HepG2 (cell line): ENCODE measurements around the gene SIKE1. TPM values are rescaled to one million over a fixed set of nuclear protein-coding genes. Genes with fewer than 3 reads are reported as not detected.

Experiments used
- ATAC-seq: fragments of 200-7000 bp; cut with Tn5 transposase; 3 replicates; pipeline ENCODE4 v1.9.1; 2020; ENCODE audit warnings: mild to moderate bottlenecking, moderate library complexity
- BruUV-seq: library from RNA; stranded (reverse); fragments of 400-500 nt; replicated peaks from 2 replicates; lab custom pipeline; 2021; lab: Mats Ljungman, UMichigan
- CTCF ChIA-PET: fragments of 300-600 bp; formaldehyde crosslinking; extraction: SDS; loops from one replicate; lab custom pipeline; 2021; ENCODE audit warnings: low total read pairs, inconsistent platforms, low intra/inter-chr PET ratio; lab: Yijun Ruan, JAX
- POLR2A ChIA-PET: fragments of 350-600 bp; sonication (Branson Sonifier 250); formaldehyde crosslinking; loops from one replicate; lab custom pipeline; 2020; ENCODE audit warnings: antibody characterized with exemption, inconsistent platforms; lab: Yijun Ruan, JAX
- DNase-seq: peaks from one replicate; pipeline ENCODE4 v3.0.0-alpha.2; 2015; ENCODE audit warnings: low spot score
- FAIRE-seq: peaks from 3 replicates; lab custom pipeline; 2011; peaks lifted over from hg19 to GRCh38; lab: Jason Lieb, UNC
- H2AFZ ChIP-seq: one replicate; pipeline ENCODE4 v1.6.1; 2011; ENCODE audit warnings: low read length, inconsistent platforms
- H3K27ac ChIP-seq: fragments of 300-600 bp; 3 replicates; pipeline ENCODE4 v1.8.0; 2011; ENCODE audit warnings: mixed run types, mild to moderate bottlenecking, mixed read lengths, low read length, inconsistent platforms; ENCODE audit not compliant: insufficient read depth; ENCODE audit errors: extremely low read length
- H3K27me3 ChIP-seq, 2 experiments: fragments of 200-600 bp in 1 of 2; 2 replicates in 1 of 2; 3 replicates in 1 of 2; pipeline versions ENCODE4 v1.6.0 to v1.8.0; 2011; ENCODE audit warnings: low read length in 2 of 2, mild to moderate bottlenecking in 2 of 2, moderate library complexity in 2 of 2, inconsistent platforms in 1 of 2; ENCODE audit not compliant: insufficient read depth in 2 of 2, control insufficient read depth in 1 of 2
- H3K36me3 ChIP-seq, 2 experiments: fragments of 200-600 bp in 1 of 2; replicated peaks in 1 of 2; 2 replicates in 1 of 2; 3 replicates in 1 of 2; pipeline versions ENCODE4 v1.5.1 to v1.8.0; 2011; ENCODE audit warnings: low read length in 2 of 2, inconsistent platforms in 1 of 2; ENCODE audit not compliant: insufficient read depth in 2 of 2, control insufficient read depth in 1 of 2
- H3K4me1 ChIP-seq: 2 replicates; pipeline ENCODE4 v1.5.1; 2012; ENCODE audit warnings: low read length, inconsistent platforms; ENCODE audit not compliant: insufficient read depth
- H3K4me2 ChIP-seq: 2 replicates; pipeline ENCODE4 v1.6.0; 2011; ENCODE audit warnings: low read depth, low read length, inconsistent platforms
- H3K4me3 ChIP-seq, 3 experiments: fragments of 200-600 bp in 1 of 3; sonication (generic), shearing (Covaris generic) in 1 of 3; replicated peaks in 1 of 3; 2 replicates each; pipeline ENCODE4 v1.5.1; 2011 to 2016; ENCODE audit warnings: low read length in 3 of 3, inconsistent platforms in 2 of 3, low read depth in 2 of 3, mild to moderate bottlenecking in 2 of 3, control low read depth in 1 of 3, mixed read lengths in 1 of 3; ENCODE audit not compliant: insufficient read depth in 1 of 3
- H3K79me2 ChIP-seq: one replicate; pipeline ENCODE4 v1.6.1; 2011; ENCODE audit warnings: low read length, inconsistent platforms; ENCODE audit not compliant: insufficient read depth
- H3K9ac ChIP-seq: 2 replicates; pipeline ENCODE4 v1.6.0; 2011; ENCODE audit warnings: mild to moderate bottlenecking, low read depth, low read length, inconsistent platforms; ENCODE audit not compliant: insufficient read depth
- H3K9me3 ChIP-seq: 2 replicates; pipeline ENCODE4 v1.5.1; 2012; ENCODE audit warnings: mild to moderate bottlenecking, low read length
- H4K20me1 ChIP-seq: 2 replicates; pipeline ENCODE4 v1.6.0; 2011; ENCODE audit warnings: inconsistent platforms, mild to moderate bottlenecking, low read length, moderate library complexity; ENCODE audit not compliant: insufficient read depth
- DPF2 ChIP-seq: sonication (generic); formaldehyde crosslinking; IDR thresholded peaks from 2 replicates; pipeline ENCODE4 v1.4.0; 2020; ENCODE audit warnings: mild to moderate bottlenecking, low read depth, missing genetic modification reagents, borderline replicate concordance
- SATB2 ChIP-seq: sonication (generic); formaldehyde crosslinking; IDR thresholded peaks from 2 replicates; pipeline ENCODE4 v1.5.0; 2020; ENCODE audit warnings: missing genetic modification reagents
- ZBTB21 ChIP-seq: sonication (generic); formaldehyde crosslinking; IDR thresholded peaks from 2 replicates; pipeline ENCODE4 v1.4.0; 2020; ENCODE audit warnings: missing genetic modification reagents
- ZNF24 ChIP-seq: fragments of 450-650 bp; IDR thresholded peaks from 2 replicates; pipeline ENCODE4 v1.6.1; 2017; ENCODE audit warnings: antibody characterized with exemption, mild to moderate bottlenecking
- ZNF292 ChIP-seq: sonication (generic); formaldehyde crosslinking; IDR thresholded peaks from 2 replicates; pipeline ENCODE4 v1.8.1; 2022; ENCODE audit warnings: mild to moderate bottlenecking, low read depth, missing genetic modification reagents, borderline replicate concordance
- ZNF296 ChIP-seq: sonication (generic); formaldehyde crosslinking; conservative IDR thresholded peaks from 2 replicates; pipeline ENCODE4 v1.5.0; 2020; ENCODE audit warnings: mild to moderate bottlenecking, missing genetic modification reagents
- ZNF496 ChIP-seq: sonication (generic); formaldehyde crosslinking; IDR thresholded peaks from 2 replicates; pipeline ENCODE4 v1.8.1; 2023; ENCODE audit warnings: mild to moderate bottlenecking, moderate library complexity, missing genetic modification reagents; ENCODE audit not compliant: insufficient replicate concordance
- ZNF709 ChIP-seq: sonication (generic); formaldehyde crosslinking; IDR thresholded peaks from 2 replicates; pipeline ENCODE4 v1.5.0; 2020; ENCODE audit warnings: mild to moderate bottlenecking, missing genetic modification reagents
- ZSCAN20 ChIP-seq: sonication (generic); formaldehyde crosslinking; IDR thresholded peaks from 2 replicates; pipeline ENCODE4 v1.4.0; 2020; ENCODE audit warnings: missing genetic modification reagents, mild to moderate bottlenecking, borderline replicate concordance
- WGBS: methylation state at CpG from one replicate; pipeline ENCODE4 v1.1.6; 2017; ENCODE audit warnings: low lambda C conversion rate; 5-methylcytosine and 5-hydroxymethylcytosine counted together
- in situ Hi-C: cut with HindIII; loops from 2 replicates; pipeline ENCODE4 v1.10.0; 2017; ENCODE audit warnings: low pct_unique_long_range_greater_than_20kb; ENCODE audit not compliant: extremely low pct_ligation_motif_present
- intact Hi-C: fragments of 100-400 bp; cut with micrococcal nuclease; formaldehyde crosslinking; loops from one replicate; pipeline ENCODE4 v1.10.0; 2022; ENCODE audit not compliant: unreplicated experiment
- polyA plus RNA-seq, 8 experiments: library from polyadenylated mRNA; depleted of rRNA in 3 of 8; stranded (reverse) in 7 of 8; unstranded in 1 of 8; fragments of >200 nt; fragmentation: Illumina TruSeq in 4 of 8; extraction: Trizol in 4 of 8; gene quantifications; 2 replicates each; pipeline versions ENCODE4 v1.2.1 to v1.2.3, GENCODE V29; 2011 to 2016; ENCODE audit warnings: low read depth in 4 of 8, missing spikeins in 1 of 8, mixed read lengths in 1 of 8; ENCODE audit not compliant: insufficient read depth in 1 of 8
- total RNA-seq, 5 experiments: library from RNA; depleted of rRNA; stranded (reverse); fragments of >200 nt; fragmentation: Illumina TruSeq; extraction: Trizol; gene quantifications; 2 replicates each; pipeline ENCODE4 v1.2.3, GENCODE V29; 2016; ENCODE audit warnings: low read depth in 1 of 5
- TF ChIP-seq, protein P1 (sequence below): sonication (generic); formaldehyde crosslinking; IDR thresholded peaks from 2 replicates; pipeline ENCODE4 v1.5.0; 2020; ENCODE audit warnings: mild to moderate bottlenecking, missing genetic modification reagents, borderline replicate concordance
- TF ChIP-seq, protein P2 (sequence below): sonication (generic); formaldehyde crosslinking; IDR thresholded peaks from 2 replicates; pipeline ENCODE4 v1.5.0; 2020; ENCODE audit warnings: missing genetic modification reagents
- TF ChIP-seq, protein P3 (sequence below): sonication (generic); formaldehyde crosslinking; IDR thresholded peaks from 2 replicates; pipeline ENCODE4 v1.4.0; 2020; ENCODE audit warnings: missing genetic modification reagents
- TF ChIP-seq, protein P4 (sequence below): sonication (generic); formaldehyde crosslinking; IDR thresholded peaks from 2 replicates; pipeline ENCODE4 v1.8.1; 2023; ENCODE audit warnings: mild to moderate bottlenecking, inconsistent platforms, moderate library complexity, missing genetic modification reagents, borderline replicate concordance

Gene SIKE1
- total and polyA plus RNA-seq, 2 of the 13 experiments (the other 11 are each of a cell fraction or from before 2014, with no cell fraction given): 36.5 to 58.4 TPM

DNA sequence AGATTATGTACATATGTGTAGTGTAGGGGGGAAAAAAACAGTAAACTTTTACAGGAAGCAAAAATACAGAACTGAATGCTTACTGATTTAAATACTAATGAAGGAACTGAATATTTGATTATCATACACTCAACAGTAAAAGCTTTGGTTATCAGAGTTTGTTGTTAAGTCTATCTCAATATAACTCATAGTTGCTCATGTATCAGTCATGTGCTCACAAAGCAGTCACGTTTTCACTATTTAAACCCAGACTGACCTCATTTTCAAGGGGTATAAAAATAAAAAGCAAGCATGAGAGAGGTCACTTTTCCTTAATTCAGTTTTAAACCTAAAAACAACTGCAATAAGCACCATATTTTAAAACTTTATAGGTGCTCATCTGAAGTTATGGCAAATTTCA lies 57.0 kb downstream of the SIKE1 start:
- H3K4me3 ChIP-seq: no peak overlapping the region
- H2AFZ ChIP-seq: no peak overlapping the region
- CTCF ChIA-PET: no interaction called here
- H3K4me1 ChIP-seq: peaks cover 22% of the 10 kb centered on the region
- no peaks in the 10 kb centered on the region for H3K9me3 ChIP-seq
- no peak for ATAC-seq
- intact Hi-C loops: loop anchor here (5.0 kb wide), 1 partner anchor 271 kb away; no protein-coding TSS in a partner anchor
- POLR2A ChIA-PET: no interaction called here
- no peak for TF ChIP-seq ZNF496 (CRISPR knock-in tag)
- no peak for TF ChIP-seq ZSCAN20 (CRISPR knock-in tag)
- TF ChIP-seq, protein P1, sequence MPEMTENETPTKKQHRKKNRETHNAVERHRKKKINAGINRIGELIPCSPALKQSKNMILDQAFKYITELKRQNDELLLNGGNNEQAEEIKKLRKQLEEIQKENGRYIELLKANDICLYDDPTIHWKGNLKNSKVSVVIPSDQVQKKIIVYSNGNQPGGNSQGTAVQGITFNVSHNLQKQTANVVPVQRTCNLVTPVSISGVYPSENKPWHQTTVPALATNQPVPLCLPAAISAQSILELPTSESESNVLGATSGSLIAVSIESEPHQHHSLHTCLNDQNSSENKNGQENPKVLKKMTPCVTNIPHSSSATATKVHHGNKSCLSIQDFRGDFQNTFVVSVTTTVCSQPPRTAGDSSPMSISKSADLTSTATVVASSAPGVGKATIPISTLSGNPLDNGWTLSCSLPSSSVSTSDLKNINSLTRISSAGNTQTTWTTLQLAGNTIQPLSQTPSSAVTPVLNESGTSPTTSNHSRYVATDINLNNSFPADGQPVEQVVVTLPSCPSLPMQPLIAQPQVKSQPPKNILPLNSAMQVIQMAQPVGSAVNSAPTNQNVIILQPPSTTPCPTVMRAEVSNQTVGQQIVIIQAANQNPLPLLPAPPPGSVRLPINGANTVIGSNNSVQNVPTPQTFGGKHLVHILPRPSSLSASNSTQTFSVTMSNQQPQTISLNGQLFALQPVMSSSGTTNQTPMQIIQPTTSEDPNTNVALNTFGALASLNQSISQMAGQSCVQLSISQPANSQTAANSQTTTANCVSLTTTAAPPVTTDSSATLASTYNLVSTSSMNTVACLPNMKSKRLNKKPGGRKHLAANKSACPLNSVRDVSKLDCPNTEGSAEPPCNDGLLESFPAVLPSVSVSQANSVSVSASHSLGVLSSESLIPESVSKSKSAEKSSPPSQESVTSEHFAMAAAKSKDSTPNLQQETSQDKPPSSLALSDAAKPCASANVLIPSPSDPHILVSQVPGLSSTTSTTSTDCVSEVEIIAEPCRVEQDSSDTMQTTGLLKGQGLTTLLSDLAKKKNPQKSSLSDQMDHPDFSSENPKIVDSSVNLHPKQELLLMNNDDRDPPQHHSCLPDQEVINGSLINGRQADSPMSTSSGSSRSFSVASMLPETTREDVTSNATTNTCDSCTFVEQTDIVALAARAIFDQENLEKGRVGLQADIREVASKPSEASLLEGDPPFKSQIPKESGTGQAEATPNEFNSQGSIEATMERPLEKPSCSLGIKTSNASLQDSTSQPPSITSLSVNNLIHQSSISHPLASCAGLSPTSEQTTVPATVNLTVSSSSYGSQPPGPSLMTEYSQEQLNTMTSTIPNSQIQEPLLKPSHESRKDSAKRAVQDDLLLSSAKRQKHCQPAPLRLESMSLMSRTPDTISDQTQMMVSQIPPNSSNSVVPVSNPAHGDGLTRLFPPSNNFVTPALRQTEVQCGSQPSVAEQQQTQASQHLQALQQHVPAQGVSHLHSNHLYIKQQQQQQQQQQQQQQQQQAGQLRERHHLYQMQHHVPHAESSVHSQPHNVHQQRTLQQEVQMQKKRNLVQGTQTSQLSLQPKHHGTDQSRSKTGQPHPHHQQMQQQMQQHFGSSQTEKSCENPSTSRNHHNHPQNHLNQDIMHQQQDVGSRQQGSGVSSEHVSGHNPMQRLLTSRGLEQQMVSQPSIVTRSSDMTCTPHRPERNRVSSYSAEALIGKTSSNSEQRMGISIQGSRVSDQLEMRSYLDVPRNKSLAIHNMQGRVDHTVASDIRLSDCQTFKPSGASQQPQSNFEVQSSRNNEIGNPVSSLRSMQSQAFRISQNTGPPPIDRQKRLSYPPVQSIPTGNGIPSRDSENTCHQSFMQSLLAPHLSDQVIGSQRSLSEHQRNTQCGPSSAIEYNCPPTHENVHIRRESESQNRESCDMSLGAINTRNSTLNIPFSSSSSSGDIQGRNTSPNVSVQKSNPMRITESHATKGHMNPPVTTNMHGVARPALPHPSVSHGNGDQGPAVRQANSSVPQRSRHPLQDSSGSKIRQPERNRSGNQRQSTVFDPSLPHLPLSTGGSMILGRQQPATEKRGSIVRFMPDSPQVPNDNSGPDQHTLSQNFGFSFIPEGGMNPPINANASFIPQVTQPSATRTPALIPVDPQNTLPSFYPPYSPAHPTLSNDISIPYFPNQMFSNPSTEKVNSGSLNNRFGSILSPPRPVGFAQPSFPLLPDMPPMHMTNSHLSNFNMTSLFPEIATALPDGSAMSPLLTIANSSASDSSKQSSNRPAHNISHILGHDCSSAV (CRISPR knock-in tag): no peak
- TF ChIP-seq DPF2 (CRISPR knock-in tag): no peak
- TF ChIP-seq, protein P2, sequence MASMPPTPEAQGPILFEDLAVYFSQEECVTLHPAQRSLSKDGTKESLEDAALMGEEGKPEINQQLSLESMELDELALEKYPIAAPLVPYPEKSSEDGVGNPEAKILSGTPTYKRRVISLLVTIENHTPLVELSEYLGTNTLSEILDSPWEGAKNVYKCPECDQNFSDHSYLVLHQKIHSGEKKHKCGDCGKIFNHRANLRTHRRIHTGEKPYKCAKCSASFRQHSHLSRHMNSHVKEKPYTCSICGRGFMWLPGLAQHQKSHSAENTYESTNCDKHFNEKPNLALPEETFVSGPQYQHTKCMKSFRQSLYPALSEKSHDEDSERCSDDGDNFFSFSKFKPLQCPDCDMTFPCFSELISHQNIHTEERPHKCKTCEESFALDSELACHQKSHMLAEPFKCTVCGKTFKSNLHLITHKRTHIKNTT: no peak
- no peak for TF ChIP-seq ZBTB21 (CRISPR knock-in tag)
- no peak for TF ChIP-seq SATB2 (CRISPR knock-in tag)
- TF ChIP-seq, protein P3, sequence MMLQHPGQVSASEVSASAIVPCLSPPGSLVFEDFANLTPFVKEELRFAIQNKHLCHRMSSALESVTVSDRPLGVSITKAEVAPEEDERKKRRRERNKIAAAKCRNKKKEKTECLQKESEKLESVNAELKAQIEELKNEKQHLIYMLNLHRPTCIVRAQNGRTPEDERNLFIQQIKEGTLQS: no peak
- TF ChIP-seq ZNF292 (CRISPR knock-in tag): no peak
- TF ChIP-seq, protein P4, sequence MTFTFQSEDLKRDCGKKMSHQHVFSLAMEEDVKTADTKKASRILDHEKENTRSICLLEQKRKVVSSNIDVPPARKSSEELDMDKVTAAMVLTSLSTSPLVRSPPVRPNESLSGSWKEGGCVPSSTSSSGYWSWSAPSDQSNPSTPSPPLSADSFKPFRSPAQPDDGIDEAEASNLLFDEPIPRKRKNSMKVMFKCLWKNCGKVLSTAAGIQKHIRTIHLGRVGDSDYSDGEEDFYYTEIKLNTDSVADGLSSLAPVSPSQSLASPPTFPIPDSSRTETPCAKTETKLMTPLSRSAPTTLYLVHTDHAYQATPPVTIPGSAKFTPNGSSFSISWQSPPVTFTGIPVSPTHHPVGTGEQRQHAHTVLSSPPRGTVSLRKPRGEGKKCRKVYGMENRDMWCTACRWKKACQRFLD (CRISPR knock-in tag): no peak
- TF ChIP-seq ZNF296 (CRISPR knock-in tag): no peak
- no peak for TF ChIP-seq ZNF24
- no peak for TF ChIP-seq ZNF709 (CRISPR knock-in tag)
- no peak for FAIRE-seq
- no peak overlapping the region for H3K4me2 ChIP-seq
- DNase-seq: no peak
- H3K27me3 ChIP-seq: no peaks in the 10 kb centered on the region
- H3K9ac ChIP-seq: no peak overlapping the region
- no peaks in the 10 kb centered on the region; the same call in 1 of the 2 replicates for H4K20me1 ChIP-seq
- no TSS peak for BruUV-seq
- no peaks in the 10 kb centered on the region for H3K79me2 ChIP-seq
- H3K27ac ChIP-seq: no peak overlapping the region
- WGBS: 0% methylated on average over 1 of the region's 1 CpG
- in situ Hi-C loops: no loop called here
- peaks cover 22 to 92% of the 10 kb centered on the region in 2 experiments for H3K36me3 ChIP-seq
